Calu3 (cell line): Measurements from ENCODE around the gene CPEB4. TPM values are rescaled to one million over a fixed set of nuclear protein-coding genes. Genes with fewer than 3 reads are reported as not detected.

Experiments
- BruUV-seq: library from RNA; stranded (reverse); fragments of 400-500 nt; replicated peaks from 2 replicates; lab custom pipeline; 2021; lab: Mats Ljungman, UMichigan
- CTCF ChIA-PET: fragments of 300-600 bp; sonication (Branson Sonifier 250); formaldehyde crosslinking; loops from one replicate; lab custom pipeline; 2022; ENCODE audit warnings: antibody characterized with exemption; lab: Charles Lee
- DNase-seq: peaks from one replicate; pipeline ENCODE4 v3.0.0; 2022
- H3K27ac Mint-ChIP-seq: one replicate; pipeline ENCODE4 v1.8.0; 2022; ENCODE audit warnings: mixed read lengths; ENCODE audit not compliant: unreplicated experiment
- H3K27me3 Mint-ChIP-seq: one replicate; pipeline ENCODE4 v1.8.0; 2022; ENCODE audit warnings: mixed read lengths; ENCODE audit not compliant: unreplicated experiment
- H3K36me3 Mint-ChIP-seq: one replicate; pipeline ENCODE4 v1.8.0; 2022; ENCODE audit warnings: mild to moderate bottlenecking, moderate library complexity, mixed read lengths; ENCODE audit not compliant: insufficient read depth, unreplicated experiment
- H3K4me1 Mint-ChIP-seq: one replicate; pipeline ENCODE4 v1.8.0; 2022; ENCODE audit warnings: mild to moderate bottlenecking, low read depth, mixed read lengths; ENCODE audit not compliant: unreplicated experiment
- H3K4me3 Mint-ChIP-seq: one replicate; pipeline ENCODE4 v1.8.0; 2022; ENCODE audit warnings: mild to moderate bottlenecking, low read depth, moderate library complexity, mixed read lengths; ENCODE audit not compliant: unreplicated experiment
- H3K9me3 Mint-ChIP-seq: one replicate; pipeline ENCODE4 v1.8.0; 2022; ENCODE audit warnings: low read depth, mixed read lengths; ENCODE audit not compliant: unreplicated experiment
- CTCF ChIP-seq: fragments of 200-600 bp; IDR thresholded peaks from one replicate; pipeline ENCODE4 v1.8.0; 2022; ENCODE audit warnings: antibody characterized with exemption; ENCODE audit not compliant: unreplicated experiment
- intact Hi-C: fragments of 100-400 bp; cut with micrococcal nuclease; formaldehyde crosslinking; loops from one replicate; pipeline ENCODE4 v1.10.0; 2022; ENCODE audit not compliant: unreplicated experiment
- total RNA-seq: library from RNA; stranded (reverse); gene quantifications from 2 replicates; pipeline ENCODE4 v1.2.3, GENCODE V29; 2022

The CPEB4 gene
- total RNA-seq, 1 experiment from 2014 or later: 30.8 TPM

- H3K27me3 Mint-ChIP-seq: no peaks in the 10 kb centered on the region
- no peak overlapping the region for H3K27ac Mint-ChIP-seq
- no TSS peak for BruUV-seq
- no peak overlapping the region for H3K4me3 Mint-ChIP-seq
- CTCF ChIA-PET: no interaction called here
- no peaks in the 10 kb centered on the region for H3K9me3 Mint-ChIP-seq
- no peak for TF ChIP-seq CTCF
- H3K36me3 Mint-ChIP-seq: no peaks in the 10 kb centered on the region
- intact Hi-C loops: no loop called here
- DNase-seq: no peak
- peaks cover 37% of the 10 kb centered on the region for H3K4me1 Mint-ChIP-seq
Observed at GRCh38 chr5:173923218-173924095, 35.3 kb downstream of the CPEB4 start.

- intact Hi-C loops: loop anchor here (1.0 kb wide), 1 partner anchor 306 kb away; no protein-coding TSS in a partner anchor
- BruUV-seq: no TSS peak
- no peak for TF ChIP-seq CTCF
- Mint-ChIP-seq H3K4me3 (no peak overlapping the region), H3K27ac (peak overlapping the region; percentile 6), H3K36me3 (no peaks in the 10 kb centered on the region), H3K27me3 (no peaks in the 10 kb centered on the region), H3K9me3 (no peaks in the 10 kb centered on the region), H3K4me1 (peaks cover 37% of the 10 kb centered on the region)
- CTCF ChIA-PET: interaction anchor here (0.6 to 1.5 kb wide), 14 partner anchors 20 to 826 kb away, joined by 3 to 10 read pairs (median 5); partner anchors contain the start of genes BOD1, CPEB4 and NSG2
- DNase-seq: no peak
Observed at GRCh38 chr5:173924899-173925298, 36.8 kb downstream of the CPEB4 start.

GRCh38 chr5:173925449-173926071, 37.4 kb downstream of the CPEB4 start:
- CTCF ChIA-PET: interaction anchor here (0.6 to 1.5 kb wide), 16 partner anchors 19 to 825 kb away, joined by 3 to 10 read pairs (median 4); partner anchors contain the start of genes BOD1, CPEB4 and NSG2
- no peak overlapping the region for H3K27ac Mint-ChIP-seq
- no peak overlapping the region for H3K4me3 Mint-ChIP-seq
- no peaks in the 10 kb centered on the region for H3K9me3 Mint-ChIP-seq
- H3K36me3 Mint-ChIP-seq: no peaks in the 10 kb centered on the region
- peak; percentile 69 for DNase-seq
- H3K27me3 Mint-ChIP-seq: no peaks in the 10 kb centered on the region
- H3K4me1 Mint-ChIP-seq: peaks cover 37% of the 10 kb centered on the region
- BruUV-seq: no TSS peak
- intact Hi-C loops: loop anchor here (1.0 kb wide), 1 partner anchor 306 kb away; no protein-coding TSS in a partner anchor
- peak; percentile 61 for TF ChIP-seq CTCF

- TF ChIP-seq CTCF: no peak
- DNase-seq: no peak
- CTCF ChIA-PET: interaction anchor here (1.3 to 1.5 kb wide), 2 partner anchors 58 to 102 kb away, joined by 5 to 6 read pairs; no protein-coding TSS in a partner anchor
- no peaks in the 10 kb centered on the region for H3K27me3 Mint-ChIP-seq
- intact Hi-C loops: no loop called here
- peaks cover 37% of the 10 kb centered on the region for H3K4me1 Mint-ChIP-seq
- no peaks in the 10 kb centered on the region for H3K36me3 Mint-ChIP-seq
- H3K9me3 Mint-ChIP-seq: no peaks in the 10 kb centered on the region
- H3K4me3 Mint-ChIP-seq: no peak overlapping the region
- BruUV-seq: no TSS peak
- H3K27ac Mint-ChIP-seq: no peak overlapping the region
Observed at GRCh38 chr5:173926359-173926758, 38.2 kb downstream of the CPEB4 start.
